ENCODE data around the gene COMMD10. TPM values are rescaled to one million over a fixed set of nuclear protein-coding genes. Genes with fewer than 3 reads are reported as not detected.

COMMD10 gene
- total RNA-seq, 4 donors from 2014 or later = 15.3 to 38.1 (median 20.0) TPM

GRCh38 chr5:116178925-116179324, 94.1 kb downstream of the COMMD10 start:
- H3K27me3 ChIP-seq = no peaks in the 10 kb centered on the region
- no peak for DNase-seq (ENCODE audit: low spot score in 2 of 2)
- H3K9me3 ChIP-seq = peaks cover 0 to 5% (median 0%) of the 10 kb centered on the region in 4 donors
- no peak overlapping the region for H3K4me3 ChIP-seq
- 76 to 92% methylated on average over 4 of the region's 4 CpGs for WGBS, 2 donors
- no peak overlapping the region for H3K27ac ChIP-seq
- peaks cover 0 to 6% (median 0%) of the 10 kb centered on the region in 3 donors for H3K36me3 ChIP-seq
- no peaks in the 10 kb centered on the region for H3K4me1 ChIP-seq
- TF ChIP-seq CTCF (IDR thresholded peaks at IDR 0.05) (no peak), POLR2A (IDR thresholded peaks at IDR 0.05) (no peak), EP300 (IDR thresholded peaks at IDR 0.05) (no peak)

GRCh38 chr5:116209166-116209565, 124.3 kb downstream of the COMMD10 start:
- Histone ChIP-seq H3K9me3 (no peaks in the 10 kb centered on the region), H3K27ac (no peak overlapping the region), H3K36me3 (peaks cover 0 to 3% (median 0%) of the 10 kb centered on the region in 3 donors), H3K27me3 (no peaks in the 10 kb centered on the region), H3K4me3 (no peak overlapping the region), H3K4me1 (peaks cover 0 to 8% (median 0%) of the 10 kb centered on the region in 4 donors)
- no peak for DNase-seq (ENCODE audit: low spot score in 2 of 2)
- TF ChIP-seq EP300 (IDR thresholded peaks at IDR 0.05) = no peak
- TF ChIP-seq POLR2A (IDR thresholded peaks at IDR 0.05) = no peak
- TF ChIP-seq CTCF (IDR thresholded peaks at IDR 0.05) = no peak
- 52 to 54% methylated on average over 2 of the region's 2 CpGs for WGBS, 2 donors

GRCh38 chr5:116212225-116212624, 127.4 kb downstream of the COMMD10 start:
- H3K27me3 ChIP-seq = no peaks in the 10 kb centered on the region
- TF ChIP-seq POLR2A (IDR thresholded peaks at IDR 0.05) = no peak
- TF ChIP-seq CTCF (IDR thresholded peaks at IDR 0.05) = no peak
- no peak for TF ChIP-seq EP300 (IDR thresholded peaks at IDR 0.05)
- peaks cover 0 to 3% (median 0%) of the 10 kb centered on the region in 3 donors for H3K36me3 ChIP-seq
- no peaks in the 10 kb centered on the region for H3K9me3 ChIP-seq
- H3K4me1 ChIP-seq = peaks cover 0 to 8% (median 0%) of the 10 kb centered on the region in 4 donors
- no peak overlapping the region for H3K27ac ChIP-seq
- no peak overlapping the region for H3K4me3 ChIP-seq
- DNase-seq (ENCODE audit: low spot score in 2 of 2) = no peak

GRCh38 chr5:116216246-116216645, 131.4 kb downstream of the COMMD10 start:
- H3K27ac ChIP-seq = no peak overlapping the region
- H3K4me3 ChIP-seq = no peak overlapping the region
- no peaks in the 10 kb centered on the region for H3K36me3 ChIP-seq
- 96 to 97% methylated on average over 5 of the region's 5 CpGs for WGBS, 2 donors
- H3K9me3 ChIP-seq = no peaks in the 10 kb centered on the region
- no peaks in the 10 kb centered on the region for H3K27me3 ChIP-seq
- no peaks in the 10 kb centered on the region for H3K4me1 ChIP-seq
- TF ChIP-seq POLR2A (IDR thresholded peaks at IDR 0.05) (no peak), EP300 (IDR thresholded peaks at IDR 0.05) (no peak), CTCF (IDR thresholded peaks at IDR 0.05) (no peak)
- DNase-seq (ENCODE audit: low spot score in 2 of 2) = no peak

GRCh38 chr5:116225281-116225922, 140.6 kb downstream of the COMMD10 start:
- TF ChIP-seq CTCF (IDR thresholded peaks at IDR 0.05) = no peak
- no peak for TF ChIP-seq POLR2A (IDR thresholded peaks at IDR 0.05)
- TF ChIP-seq EP300 (IDR thresholded peaks at IDR 0.05) = no peak
- Histone ChIP-seq H3K27me3 (no peaks in the 10 kb centered on the region), H3K4me1 (no peaks in the 10 kb centered on the region), H3K4me3 (no peak overlapping the region), H3K9me3 (peaks cover 0 to 17% (median 3%) of the 10 kb centered on the region in 4 donors), H3K27ac (no peak overlapping the region), H3K36me3 (peaks cover 0 to 6% (median 0%) of the 10 kb centered on the region in 3 donors)
- DNase-seq (ENCODE audit: low spot score in 2 of 2) = no peak
